Stimulated activated CD8-positive, alpha-beta memory T cell treated with anti-CD3 and anti-CD28 coated beads, Interleukin-15, amount 100 ng/mL, for 24 hours (primary cell): ENCODE measurements around the gene TCN1.

Source experiments
- DNase-seq: peaks from one replicate; pipeline ENCODE4 v3.0.0-alpha.2; 2020; ENCODE audit warnings: low read depth

TCN1 gene

GRCh38 chr11:59807047-59807610, 59.2 kb downstream of the TCN1 start:
- DNase-seq = no peak

GRCh38 chr11:59804061-59804460, 62.2 kb downstream of the TCN1 start:
- no peak for DNase-seq
